Measurements from ENCODE around the gene FILIP1L.

Gene FILIP1L

DNA sequence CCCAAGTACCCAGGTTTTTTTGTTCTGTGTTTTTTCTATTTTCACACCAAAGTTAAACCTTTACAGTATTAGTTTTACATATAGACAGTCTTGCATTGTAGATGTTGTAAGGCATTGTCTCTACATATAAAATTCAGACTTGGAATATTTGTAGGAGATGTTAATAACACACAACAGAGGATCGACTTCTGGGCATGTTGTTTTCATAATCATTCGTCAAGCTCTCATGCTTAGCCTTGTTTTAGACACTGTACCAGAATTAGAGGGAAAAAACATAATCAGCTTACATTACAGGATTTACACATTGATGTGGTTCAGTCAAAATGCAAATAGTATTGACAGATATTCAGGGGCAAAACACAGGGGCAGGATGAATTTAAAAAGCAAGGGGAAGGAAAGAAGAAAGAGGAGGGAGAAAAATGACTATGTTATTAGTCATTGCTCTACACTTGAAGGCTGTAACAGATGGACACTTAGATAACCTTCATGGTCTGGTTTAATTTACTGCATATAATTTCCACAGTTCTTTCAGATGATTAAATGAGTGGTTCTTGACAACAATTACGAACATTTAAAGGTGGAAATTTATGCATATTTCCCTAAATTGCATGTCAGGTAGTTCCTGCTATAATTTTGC lies 289.2 kb downstream of the FILIP1L start:
- no peak for DNase-seq

DNA sequence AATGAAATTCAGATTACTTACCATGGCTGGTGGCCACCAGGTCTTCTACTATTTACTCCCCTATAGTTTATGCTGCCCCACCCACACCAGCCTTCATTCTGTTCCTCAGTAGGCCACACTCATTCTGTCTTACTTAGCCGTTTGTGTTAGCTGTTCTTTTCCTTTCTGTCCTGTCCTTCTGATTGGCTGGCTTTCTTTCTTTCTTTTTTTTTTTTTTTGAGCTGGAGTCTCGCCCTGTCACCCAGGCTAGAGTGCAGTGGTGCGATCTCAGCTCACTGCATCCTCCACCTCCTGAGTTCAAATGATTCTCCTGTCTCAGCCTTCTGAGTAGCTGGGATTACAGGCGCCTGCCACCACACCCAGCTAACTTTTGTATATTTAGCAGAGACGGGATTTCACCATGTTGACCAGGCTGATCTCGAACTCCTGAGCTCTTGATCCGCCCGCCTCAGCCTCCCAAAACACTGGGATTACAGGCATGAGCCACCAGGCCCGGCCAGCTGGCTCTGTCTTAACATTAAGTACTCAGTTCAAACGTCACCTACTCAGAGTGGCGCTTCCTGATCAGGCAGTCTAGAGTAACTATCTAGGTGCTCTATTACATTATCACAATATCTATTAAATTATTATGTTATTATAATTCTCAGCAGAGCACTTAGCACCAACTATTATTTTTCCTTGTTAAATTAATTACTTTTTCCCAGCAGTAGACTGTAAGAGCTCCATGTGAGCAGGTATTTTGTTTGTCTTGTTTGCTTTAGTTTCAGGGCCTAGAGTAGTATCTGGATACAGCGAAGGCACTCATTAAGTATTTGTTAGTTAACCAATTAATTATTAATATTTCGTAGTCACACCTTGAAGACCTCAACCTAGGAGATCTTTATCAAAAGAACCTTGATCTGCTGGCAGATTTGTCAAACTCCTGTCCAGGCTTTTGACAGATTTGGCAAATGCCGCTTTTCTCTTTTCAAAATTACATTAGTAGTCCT lies 290.3 kb downstream of the FILIP1L start:
- no peak for DNase-seq

DNA sequence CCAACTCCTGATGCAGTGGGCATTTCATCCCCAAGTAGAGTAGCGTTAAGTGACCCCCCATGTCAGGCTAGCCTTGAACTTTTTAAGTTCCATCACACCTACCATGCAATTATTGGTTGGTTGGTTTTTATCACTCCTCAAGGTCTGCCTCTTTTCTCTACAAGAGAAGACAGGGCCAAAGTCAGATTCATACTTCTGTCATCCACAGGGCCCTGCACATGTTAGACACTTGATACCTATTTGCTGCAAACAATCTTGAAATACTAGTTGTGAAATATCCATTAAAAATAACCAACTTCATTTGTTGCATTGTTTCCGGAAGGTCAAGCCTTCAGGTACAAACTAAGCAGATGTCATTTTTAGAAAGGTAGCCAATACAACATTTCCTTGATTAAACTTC lies 295.5 kb downstream of the FILIP1L start:
- no peak for DNase-seq

DNA sequence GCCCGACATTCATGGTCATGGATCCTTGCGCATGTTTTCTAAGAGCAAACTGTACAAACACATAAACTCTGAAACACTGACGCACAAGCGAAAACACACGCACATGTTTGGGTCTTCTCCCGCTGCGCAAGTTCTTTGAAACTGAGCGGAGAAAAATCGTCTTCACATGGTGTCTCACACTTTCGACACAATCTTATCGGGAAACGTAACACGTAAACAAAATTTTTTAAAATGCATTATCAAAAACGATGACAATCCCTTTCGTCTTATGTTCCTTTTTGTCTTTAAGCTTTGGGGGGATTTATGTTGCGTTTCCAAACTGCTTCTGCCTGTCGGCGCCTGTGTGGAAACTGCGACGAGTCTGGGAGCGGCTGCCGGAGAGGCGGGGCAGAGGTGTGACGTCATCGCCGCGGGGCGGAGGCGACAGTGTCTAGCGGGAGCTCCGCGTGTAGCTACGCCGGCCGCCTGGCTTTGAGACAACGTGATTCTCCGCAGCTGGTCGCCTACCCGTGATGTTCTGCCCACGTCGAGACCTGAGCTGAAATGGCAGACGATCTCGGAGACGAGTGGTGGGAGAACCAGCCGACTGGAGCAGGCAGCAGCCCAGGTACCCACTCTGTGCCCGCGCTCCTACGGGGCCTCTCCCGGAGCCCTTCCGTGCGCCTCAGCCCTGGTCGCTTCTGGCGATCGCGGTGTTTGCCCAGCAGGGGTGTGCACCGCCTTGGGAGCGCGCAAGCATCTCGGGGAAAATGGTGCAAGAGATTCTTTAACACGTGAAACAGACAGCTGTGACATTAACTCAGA lies 296.7 kb downstream of the FILIP1L start, which contains the start of gene CMSS1:
Gene CMSS1 (plus strand): TSS at position 426 of the 804 bp plus-strand sequence.
- DNase-seq = peak; percentile 88

DNA sequence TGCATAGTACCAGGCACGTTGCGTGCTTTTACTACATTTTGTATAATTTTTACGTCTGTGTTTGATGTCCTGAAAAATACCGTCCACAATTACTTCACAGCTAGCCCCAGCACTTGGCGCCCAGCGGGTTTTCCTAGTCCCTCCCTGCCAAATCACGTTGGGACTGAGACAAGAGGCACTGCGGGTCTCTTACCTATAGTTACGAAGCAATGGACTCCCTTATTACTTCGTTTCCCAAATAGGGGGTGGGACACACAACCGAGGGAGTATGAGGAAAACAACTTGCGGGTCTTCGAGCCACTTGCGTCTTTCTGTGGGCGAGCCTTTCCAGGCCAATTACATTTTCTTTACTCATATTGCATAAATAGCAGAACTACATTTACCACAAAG lies 297.3 kb downstream of the FILIP1L start:
- DNase-seq = no peak

DNA sequence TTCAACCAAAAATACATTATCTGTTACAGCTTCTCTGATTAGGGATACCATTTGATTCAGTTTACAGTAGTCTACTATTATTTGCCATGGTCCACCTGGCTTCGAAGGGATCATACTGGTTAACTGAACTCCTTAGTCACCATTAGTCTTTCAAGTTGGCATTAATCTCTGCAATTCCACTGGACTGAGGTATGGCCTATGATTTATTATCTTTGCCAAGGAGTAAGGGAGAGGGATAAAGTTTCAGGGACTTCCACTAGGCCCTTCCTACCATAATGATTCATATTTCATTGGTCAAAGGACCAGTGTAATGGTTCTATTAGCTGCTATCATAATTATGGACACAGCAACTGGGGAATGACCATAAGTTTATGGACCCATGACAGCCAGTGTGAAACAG lies 303.9 kb downstream of the FILIP1L start:
- DNase-seq = no peak

DNA sequence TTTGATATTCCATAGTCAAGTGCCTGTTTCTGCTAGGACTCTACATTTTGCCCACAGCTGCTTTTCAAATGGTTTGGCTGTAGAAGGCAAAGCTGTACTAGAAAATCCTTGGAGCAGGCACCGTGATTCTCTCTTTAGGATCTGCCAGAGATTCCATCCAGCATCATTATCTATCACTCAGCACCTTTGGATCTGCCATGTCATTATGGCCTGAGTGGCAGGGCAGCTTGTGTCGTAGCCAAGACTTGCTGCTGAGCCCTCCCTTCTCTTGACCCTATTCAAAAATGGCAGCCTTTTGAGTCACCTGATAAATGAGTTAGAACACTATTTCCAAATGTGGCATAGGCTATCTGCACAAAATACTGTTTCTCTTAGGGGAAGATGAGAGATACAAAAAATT lies 304.7 kb downstream of the FILIP1L start:
- no peak for DNase-seq

DNA sequence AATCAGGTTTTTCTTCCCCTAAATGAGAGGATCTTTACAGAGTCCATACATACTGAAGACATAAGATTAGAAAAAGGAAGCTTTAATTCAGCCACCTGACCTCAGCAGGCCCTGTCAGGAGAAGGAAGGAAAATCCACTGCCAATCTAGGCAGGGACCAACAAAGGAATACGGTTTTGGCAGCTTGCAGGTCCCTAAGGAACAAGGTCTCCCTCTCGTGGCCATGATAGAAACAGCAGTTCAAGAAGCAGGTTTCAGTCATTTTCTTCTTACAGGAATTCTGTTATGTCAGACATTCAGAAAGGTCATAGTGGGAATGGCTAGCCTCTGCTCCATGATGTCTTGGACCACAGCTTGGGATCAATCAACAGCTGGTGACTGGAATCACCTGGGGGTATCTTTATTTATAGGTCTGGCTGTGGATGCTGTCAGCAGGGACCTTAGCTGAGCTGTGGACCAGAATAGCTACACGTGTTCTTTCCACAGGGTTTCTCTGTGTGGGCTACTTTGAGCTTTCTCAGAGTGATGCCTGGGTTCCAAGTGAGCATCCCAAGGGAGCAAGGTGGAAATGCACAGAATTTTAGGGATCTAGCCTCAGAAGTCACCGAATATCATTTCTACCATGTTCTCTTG lies 306.0 kb downstream of the FILIP1L start:
- DNase-seq = peak; percentile 40

DNA sequence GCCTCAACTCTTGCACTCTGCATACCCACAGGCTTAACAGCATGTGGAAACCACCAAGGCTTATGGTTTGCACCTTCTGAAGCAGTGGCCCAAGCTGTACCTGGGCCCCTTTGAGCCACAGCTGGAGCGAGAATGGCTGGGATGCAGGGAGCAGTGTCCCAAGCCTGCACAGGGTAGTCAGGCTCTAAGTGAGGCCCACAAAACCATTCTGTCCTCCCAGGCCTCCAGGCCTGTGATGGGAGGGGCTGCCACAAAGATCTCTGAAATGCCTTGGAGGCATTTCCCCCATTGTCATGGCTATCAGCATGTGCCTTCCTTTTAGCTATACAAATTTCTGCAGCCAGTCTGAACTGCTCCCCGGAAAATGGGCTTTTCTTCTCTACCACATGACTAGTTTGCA lies 309.1 kb downstream of the FILIP1L start:
- DNase-seq = no peak

DNA sequence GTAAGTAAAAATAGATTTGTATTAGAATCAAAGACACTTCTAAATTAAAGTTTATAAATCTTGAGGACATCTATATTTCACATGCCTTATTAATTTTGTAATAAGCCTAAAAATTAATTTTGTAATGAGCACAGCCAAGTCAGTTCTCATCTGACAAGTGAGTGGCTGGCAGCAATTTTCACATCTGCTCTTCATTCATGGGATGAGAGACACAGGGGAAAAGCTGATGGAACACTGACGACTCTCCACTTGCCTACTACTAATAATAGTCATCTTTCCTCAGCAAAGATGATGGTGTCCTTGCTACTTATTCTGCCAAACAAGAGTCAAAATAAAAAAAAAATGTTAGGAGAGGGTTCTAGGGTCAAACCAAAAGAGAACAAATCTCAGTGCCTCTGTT lies 311.0 kb downstream of the FILIP1L start:
- no peak for DNase-seq

DNA sequence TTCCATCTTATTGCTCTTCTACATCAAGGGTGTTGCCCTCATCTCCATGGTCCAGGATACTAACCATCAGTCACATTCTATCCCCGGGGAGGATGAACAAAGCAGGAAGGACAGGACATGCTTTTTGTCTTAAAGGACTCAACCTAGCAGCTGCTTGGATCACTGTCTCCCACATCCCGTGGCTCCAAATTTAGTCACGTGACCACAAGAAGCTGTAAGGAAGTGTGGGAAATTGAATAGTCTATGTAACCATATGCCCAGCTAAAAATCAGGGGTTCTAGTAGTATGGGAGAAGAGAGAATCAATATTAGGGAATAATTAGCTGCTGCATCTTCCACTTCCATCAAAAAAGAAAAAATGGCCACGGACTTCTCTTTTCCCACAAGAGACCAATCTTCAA lies 314.9 kb downstream of the FILIP1L start:
- no peak for DNase-seq

DNA sequence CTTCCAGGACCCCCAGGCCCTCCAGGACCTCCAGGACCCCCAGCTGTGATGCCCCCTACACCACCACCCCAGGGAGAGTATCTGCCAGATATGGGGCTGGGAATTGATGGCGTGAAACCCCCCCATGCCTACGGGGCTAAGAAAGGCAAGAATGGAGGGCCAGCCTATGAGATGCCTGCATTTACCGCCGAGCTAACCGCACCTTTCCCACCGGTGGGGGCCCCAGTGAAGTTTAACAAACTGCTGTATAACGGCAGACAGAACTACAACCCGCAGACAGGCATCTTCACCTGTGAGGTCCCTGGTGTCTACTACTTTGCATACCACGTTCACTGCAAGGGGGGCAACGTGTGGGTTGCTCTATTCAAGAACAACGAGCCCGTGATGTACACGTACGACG lies 318.7 kb downstream of the FILIP1L start:
- DNase-seq = no peak

DNA sequence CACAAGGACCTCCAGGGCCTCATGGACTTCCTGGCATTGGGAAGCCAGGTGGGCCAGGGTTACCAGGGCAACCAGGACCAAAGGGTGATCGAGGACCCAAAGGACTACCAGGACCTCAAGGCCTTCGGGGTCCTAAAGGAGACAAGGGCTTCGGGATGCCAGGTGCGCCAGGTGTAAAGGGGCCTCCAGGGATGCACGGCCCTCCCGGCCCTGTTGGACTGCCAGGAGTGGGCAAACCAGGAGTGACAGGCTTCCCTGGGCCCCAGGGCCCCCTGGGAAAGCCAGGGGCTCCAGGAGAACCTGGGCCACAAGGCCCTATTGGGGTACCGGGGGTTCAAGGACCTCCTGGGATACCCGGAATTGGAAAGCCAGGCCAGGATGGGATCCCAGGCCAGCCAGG lies 319.8 kb downstream of the FILIP1L start:
- no peak for DNase-seq

DNA sequence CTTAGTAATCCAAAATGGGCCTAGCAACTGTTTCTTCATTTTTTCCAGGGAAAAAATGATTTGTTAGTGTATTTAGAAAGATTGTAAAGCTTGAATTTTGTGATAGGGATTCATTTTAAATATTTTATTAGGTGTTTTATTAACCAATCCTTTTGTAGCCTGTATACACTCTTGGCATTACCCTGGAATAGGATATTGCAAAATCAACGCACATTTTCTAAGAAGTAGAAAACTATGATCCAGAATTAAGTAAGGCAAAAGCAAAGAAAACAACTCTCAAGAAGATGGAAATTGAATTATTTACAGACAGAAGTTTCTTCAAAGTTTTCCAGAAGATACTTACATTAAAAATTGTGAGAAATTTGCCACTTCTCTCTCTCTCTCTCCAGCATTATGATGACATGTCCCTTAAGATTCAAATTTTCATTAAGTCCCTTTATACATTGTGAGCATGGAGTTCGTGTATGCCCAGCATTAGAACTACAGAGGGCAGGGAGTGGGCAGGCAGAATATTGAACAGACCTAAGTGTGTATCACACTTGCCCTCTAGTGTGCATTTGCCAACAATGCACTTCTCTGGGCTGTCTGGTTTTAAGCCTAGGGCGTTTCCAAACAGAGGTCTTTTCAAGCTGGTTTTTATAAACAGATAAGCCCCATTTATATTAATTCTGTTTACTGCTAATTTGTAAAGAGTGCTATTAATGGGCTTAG lies 325.1 kb downstream of the FILIP1L start:
- DNase-seq = no peak
